Transverse colon (tissue), 3 donors: Measurements from ENCODE around the gene GP1BB.

Experiments used
- CTCF ChIP-seq, 5 experiments: fragments of 200-600 bp in 3 of 5; fragments of 450-650 bp in 2 of 5; sonication (generic) in 3 of 5; IDR thresholded peaks; 1 replicate in 2 of 5; 2 replicates in 3 of 5; pipeline ENCODE4 v1.5.1; 2016 to 2017; ENCODE audit warnings: antibody characterized with exemption in 5 of 5, inconsistent platforms in 3 of 5, mild to moderate bottlenecking in 2 of 5, moderate library complexity in 1 of 5
- POLR2A ChIP-seq: fragments of 450-650 bp; IDR thresholded peaks from one replicate; pipeline ENCODE4 v1.6.1; 2016; ENCODE audit warnings: antibody characterized with exemption, mild to moderate bottlenecking, moderate library complexity

- no peak for TF ChIP-seq POLR2A
- no peak for TF ChIP-seq CTCF (IDR thresholded peaks at IDR 0.05)
These were observed 49.7 kb upstream of the GP1BB start for GRCh38 chr22:19673660-19674059.
